Panc1 (cell line): ENCODE data around the gene ASTN2. TPM values are rescaled to one million over a fixed set of nuclear protein-coding genes. Genes with fewer than 3 reads are reported as not detected.

Source experiments
- ATAC-seq: fragments of 200-7000 bp; cut with Tn5 transposase; 2 replicates; pipeline ENCODE4 v1.9.1; 2020; ENCODE audit warnings: mild to moderate bottlenecking, moderate library complexity
- BruUV-seq: library from RNA; stranded (reverse); fragments of 400-500 nt; replicated peaks from 2 replicates; lab custom pipeline; 2021; lab: Mats Ljungman, UMichigan
- CTCF ChIA-PET: fragments of 300-600 bp; sonication (Branson Sonifier 250); formaldehyde crosslinking; loops from one replicate; lab custom pipeline; 2022; ENCODE audit warnings: antibody characterized with exemption; lab: Charles Lee
- POLR2A ChIA-PET: fragments of 300-600 bp; sonication (Branson Sonifier 250); formaldehyde crosslinking; loops from one replicate; lab custom pipeline; 2022; ENCODE audit warnings: antibody characterized with exemption; lab: Charles Lee
- DNase-seq: peaks from one replicate; pipeline ENCODE4 v3.0.0-alpha.2; 2010; ENCODE audit warnings: low read depth, low spot score
- H3K27ac ChIP-seq: 2 replicates; pipeline ENCODE4 v1.5.1; 2011; ENCODE audit warnings: mild to moderate bottlenecking, low read length, inconsistent platforms
- H3K27me3 ChIP-seq: fragments of 200-500 bp; sonication (Bioruptor generic); 2 replicates; pipeline ENCODE4 v1.6.0; 2014; ENCODE audit warnings: low read length, inconsistent platforms; ENCODE audit not compliant: control insufficient read depth, insufficient read depth
- H3K36me3 ChIP-seq: fragments of 200-500 bp; sonication (Bioruptor generic); 2 replicates; pipeline ENCODE4 v1.5.1; 2014; ENCODE audit warnings: inconsistent platforms, mild to moderate bottlenecking, low read length, moderate library complexity; ENCODE audit not compliant: control insufficient read depth, insufficient read depth
- H3K4me1 ChIP-seq: 2 replicates; pipeline ENCODE4 v1.5.1; 2011; ENCODE audit warnings: inconsistent platforms, mild to moderate bottlenecking, low read length, moderate library complexity; ENCODE audit not compliant: control insufficient read depth, insufficient read depth
- H3K4me3 ChIP-seq, 2 experiments: 2 replicates each; pipeline ENCODE4 v1.5.1; 2011 to 2012; ENCODE audit warnings: low read depth in 2 of 2, low read length in 2 of 2, mild to moderate bottlenecking in 2 of 2, inconsistent platforms in 1 of 2, moderate library complexity in 1 of 2
- H3K9me3 ChIP-seq: fragments of 200-500 bp; sonication (Bioruptor generic); 2 replicates; pipeline ENCODE4 v1.5.1; 2014; ENCODE audit warnings: low read depth, mild to moderate bottlenecking, inconsistent platforms, low read length, moderate library complexity; ENCODE audit not compliant: control insufficient read depth, insufficient read depth
- POLR2AphosphoS5 ChIP-seq: IDR thresholded peaks from 2 replicates; pipeline ENCODE4 v1.6.1; 2012; ENCODE audit warnings: mild to moderate bottlenecking, low read depth, low read length, moderate library complexity
- SIN3A ChIP-seq: IDR thresholded peaks from 2 replicates; pipeline ENCODE4 v1.6.1; 2012; ENCODE audit warnings: low read depth, mild to moderate bottlenecking, low read length, moderate library complexity, borderline replicate concordance; ENCODE audit not compliant: insufficient read depth
- TCF7L2 ChIP-seq: IDR thresholded peaks from 2 replicates; pipeline ENCODE4 v1.6.1; 2011; ENCODE audit warnings: mild to moderate bottlenecking, low read depth, low read length, inconsistent platforms
- in situ Hi-C: cut with HindIII; loops from 2 replicates; pipeline ENCODE4 v1.10.0; 2016; ENCODE audit warnings: low sequenced_read_pairs, low pct_unique_long_range_greater_than_20kb
- intact Hi-C: fragments of 100-400 bp; cut with micrococcal nuclease; formaldehyde crosslinking; loops from one replicate; pipeline ENCODE4 v1.10.0; 2022; ENCODE audit not compliant: unreplicated experiment
- total RNA-seq: library from RNA; stranded (reverse); gene quantifications from one replicate; pipeline ENCODE4 v1.2.1, GENCODE V29; 2021; ENCODE audit not compliant: unreplicated experiment
- TF ChIP-seq, protein P1 (sequence below), 2 experiments: IDR thresholded peaks; 2 replicates each; pipeline ENCODE4 v1.6.1; 2011 to 2012; ENCODE audit warnings: low read depth in 2 of 2, control low read depth in 1 of 2, low read length in 1 of 2, mild to moderate bottlenecking in 1 of 2, moderate library complexity in 1 of 2; ENCODE audit not compliant: insufficient read depth in 1 of 2
- TF ChIP-seq, protein P2 (sequence below): fragments of 450-650 bp; IDR thresholded peaks from 2 replicates; pipeline ENCODE4 v1.5.1; 2017; ENCODE audit warnings: mild to moderate bottlenecking

The ASTN2 gene
- total RNA-seq, 1 experiment from 2014 or later = 3.9 TPM

DNA sequence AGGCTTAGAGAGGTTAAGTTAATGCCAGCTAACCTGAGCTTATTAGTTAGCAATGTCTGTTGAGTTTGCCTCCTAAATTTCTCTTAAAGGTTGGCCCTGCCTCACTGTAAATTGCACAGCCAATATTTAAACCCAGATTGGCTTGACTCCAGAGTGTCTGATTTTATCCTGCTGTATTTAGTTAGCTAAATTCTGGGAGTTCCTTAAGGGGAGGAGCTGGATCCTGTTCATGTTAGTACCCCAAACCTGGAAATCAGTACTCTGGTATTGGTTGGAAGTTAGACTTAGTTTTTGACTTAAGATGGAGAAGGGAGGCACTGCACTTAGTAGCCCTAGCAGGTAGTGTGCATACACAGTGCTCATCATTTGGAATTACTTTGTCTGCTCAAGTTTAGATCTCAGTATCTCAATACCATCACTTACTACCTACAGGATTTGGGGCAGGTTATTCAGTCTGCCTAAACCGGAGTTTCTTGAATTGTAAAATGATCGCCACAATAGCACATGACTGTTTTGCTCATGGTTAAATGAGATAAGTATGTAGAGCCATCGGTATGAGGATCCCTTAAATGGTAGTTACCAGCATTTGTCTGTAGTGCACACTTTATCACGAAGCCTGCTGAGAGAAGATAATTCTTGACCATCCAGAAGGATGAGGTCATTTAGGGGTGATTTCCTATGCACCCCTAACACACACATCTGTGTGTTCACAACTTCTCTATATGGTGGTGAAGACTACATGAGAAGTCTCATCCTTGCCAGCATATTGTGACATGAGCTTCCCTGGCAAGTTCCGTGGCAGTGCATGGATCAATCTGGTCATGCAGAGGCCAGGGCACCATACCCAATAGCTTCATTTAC lies 992.5 kb downstream of the ASTN2 start:
- Histone ChIP-seq H3K27ac (no peak overlapping the region), H3K36me3 (no peaks in the 10 kb centered on the region), H3K27me3 (no peaks in the 10 kb centered on the region), H3K9me3 (no peaks in the 10 kb centered on the region), H3K4me1 (no peaks in the 10 kb centered on the region), H3K4me3 (no peak overlapping the region)
- ATAC-seq (no peak), DNase-seq (no peak)
- intact Hi-C loops = no loop called here
- CTCF ChIA-PET = no interaction called here
- TF ChIP-seq, protein P1, sequence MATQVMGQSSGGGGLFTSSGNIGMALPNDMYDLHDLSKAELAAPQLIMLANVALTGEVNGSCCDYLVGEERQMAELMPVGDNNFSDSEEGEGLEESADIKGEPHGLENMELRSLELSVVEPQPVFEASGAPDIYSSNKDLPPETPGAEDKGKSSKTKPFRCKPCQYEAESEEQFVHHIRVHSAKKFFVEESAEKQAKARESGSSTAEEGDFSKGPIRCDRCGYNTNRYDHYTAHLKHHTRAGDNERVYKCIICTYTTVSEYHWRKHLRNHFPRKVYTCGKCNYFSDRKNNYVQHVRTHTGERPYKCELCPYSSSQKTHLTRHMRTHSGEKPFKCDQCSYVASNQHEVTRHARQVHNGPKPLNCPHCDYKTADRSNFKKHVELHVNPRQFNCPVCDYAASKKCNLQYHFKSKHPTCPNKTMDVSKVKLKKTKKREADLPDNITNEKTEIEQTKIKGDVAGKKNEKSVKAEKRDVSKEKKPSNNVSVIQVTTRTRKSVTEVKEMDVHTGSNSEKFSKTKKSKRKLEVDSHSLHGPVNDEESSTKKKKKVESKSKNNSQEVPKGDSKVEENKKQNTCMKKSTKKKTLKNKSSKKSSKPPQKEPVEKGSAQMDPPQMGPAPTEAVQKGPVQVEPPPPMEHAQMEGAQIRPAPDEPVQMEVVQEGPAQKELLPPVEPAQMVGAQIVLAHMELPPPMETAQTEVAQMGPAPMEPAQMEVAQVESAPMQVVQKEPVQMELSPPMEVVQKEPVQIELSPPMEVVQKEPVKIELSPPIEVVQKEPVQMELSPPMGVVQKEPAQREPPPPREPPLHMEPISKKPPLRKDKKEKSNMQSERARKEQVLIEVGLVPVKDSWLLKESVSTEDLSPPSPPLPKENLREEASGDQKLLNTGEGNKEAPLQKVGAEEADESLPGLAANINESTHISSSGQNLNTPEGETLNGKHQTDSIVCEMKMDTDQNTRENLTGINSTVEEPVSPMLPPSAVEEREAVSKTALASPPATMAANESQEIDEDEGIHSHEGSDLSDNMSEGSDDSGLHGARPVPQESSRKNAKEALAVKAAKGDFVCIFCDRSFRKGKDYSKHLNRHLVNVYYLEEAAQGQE (IDR thresholded peaks at IDR 0.05; ENCODE audit: insufficient read depth in 1 of 2, low read depth in 2 of 2, low read length in 1 of 2) = no peak
- no peak for TF ChIP-seq SIN3A
- TF ChIP-seq, protein P2, sequence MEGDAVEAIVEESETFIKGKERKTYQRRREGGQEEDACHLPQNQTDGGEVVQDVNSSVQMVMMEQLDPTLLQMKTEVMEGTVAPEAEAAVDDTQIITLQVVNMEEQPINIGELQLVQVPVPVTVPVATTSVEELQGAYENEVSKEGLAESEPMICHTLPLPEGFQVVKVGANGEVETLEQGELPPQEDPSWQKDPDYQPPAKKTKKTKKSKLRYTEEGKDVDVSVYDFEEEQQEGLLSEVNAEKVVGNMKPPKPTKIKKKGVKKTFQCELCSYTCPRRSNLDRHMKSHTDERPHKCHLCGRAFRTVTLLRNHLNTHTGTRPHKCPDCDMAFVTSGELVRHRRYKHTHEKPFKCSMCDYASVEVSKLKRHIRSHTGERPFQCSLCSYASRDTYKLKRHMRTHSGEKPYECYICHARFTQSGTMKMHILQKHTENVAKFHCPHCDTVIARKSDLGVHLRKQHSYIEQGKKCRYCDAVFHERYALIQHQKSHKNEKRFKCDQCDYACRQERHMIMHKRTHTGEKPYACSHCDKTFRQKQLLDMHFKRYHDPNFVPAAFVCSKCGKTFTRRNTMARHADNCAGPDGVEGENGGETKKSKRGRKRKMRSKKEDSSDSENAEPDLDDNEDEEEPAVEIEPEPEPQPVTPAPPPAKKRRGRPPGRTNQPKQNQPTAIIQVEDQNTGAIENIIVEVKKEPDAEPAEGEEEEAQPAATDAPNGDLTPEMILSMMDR = no peak
- TF ChIP-seq TCF7L2 = no peak
- TF ChIP-seq POLR2AphosphoS5 = no peak
- no TSS peak for BruUV-seq
- in situ Hi-C loops = no loop called here
- POLR2A ChIA-PET = no interaction called here

DNA sequence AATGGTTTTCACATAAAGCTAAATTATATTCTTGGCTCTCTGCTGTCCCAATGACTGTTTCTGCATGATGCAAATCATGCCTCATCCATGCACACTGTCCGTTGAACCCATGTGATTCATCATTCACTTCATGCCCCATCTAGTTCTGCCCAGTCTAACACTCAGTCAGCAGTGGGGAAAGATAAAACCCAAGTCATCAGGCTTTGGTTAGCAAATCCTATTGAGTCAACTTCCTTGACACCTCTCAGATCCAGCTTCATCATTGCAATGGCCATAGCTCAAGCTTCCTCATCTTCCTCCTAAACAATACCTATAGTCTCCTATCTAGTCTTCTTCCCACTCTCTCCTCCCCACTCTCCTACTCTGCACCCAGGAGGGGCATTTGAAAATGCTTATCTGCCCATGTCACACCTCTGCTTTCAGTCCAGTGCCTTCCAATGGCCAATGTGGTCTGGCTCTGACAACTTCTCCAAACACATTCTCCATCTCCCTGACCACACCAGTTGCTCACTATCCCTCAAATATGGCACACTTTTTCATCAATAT lies 993.8 kb downstream of the ASTN2 start:
- no peaks in the 10 kb centered on the region for H3K4me1 ChIP-seq
- H3K4me3 ChIP-seq = no peak overlapping the region
- no peak for DNase-seq
- no peak overlapping the region for H3K27ac ChIP-seq
- no peaks in the 10 kb centered on the region for H3K36me3 ChIP-seq
- no peak for ATAC-seq
- ChIA-PET CTCF (no interaction called here), POLR2A (no interaction called here)
- H3K27me3 ChIP-seq = no peaks in the 10 kb centered on the region
- TF ChIP-seq, protein P1 (IDR thresholded peaks at IDR 0.05; ENCODE audit: insufficient read depth in 1 of 2, low read depth in 2 of 2, low read length in 1 of 2) = no peak
- no peak for TF ChIP-seq TCF7L2
- no peak for TF ChIP-seq SIN3A
- TF ChIP-seq, protein P2 = no peak
- no peaks in the 10 kb centered on the region for H3K9me3 ChIP-seq
- intact Hi-C loops (no loop called here), in situ Hi-C loops (no loop called here)
- no TSS peak for BruUV-seq
